SK-N-DZ (cell line): Measurements from ENCODE around the gene SLC8A3.
A peak's percentile ranks its signal among the peaks of the same experiment; 100 is the strongest.

Source experiments
- DNase-seq: peaks from one replicate; pipeline ENCODE4 v3.0.0-alpha.2; 2015; ENCODE audit warnings: low spot score

SLC8A3 gene

GRCh38 chr14:70118064-70118463 is 70.7 kb downstream of the SLC8A3 start:
- no peak for DNase-seq

GRCh38 chr14:70116278-70116677 is 72.5 kb downstream of the SLC8A3 start:
- DNase-seq, result no peak

- DNase-seq, result peak; percentile 95
These were observed 74.1 kb downstream of the SLC8A3 start for GRCh38 chr14:70114621-70115156.

GRCh38 chr14:70113211-70113610 is 75.5 kb downstream of the SLC8A3 start:
- DNase-seq, result no peak

- DNase-seq, result no peak
These were observed 80.3 kb downstream of the SLC8A3 start for GRCh38 chr14:70108419-70108818.

- no peak for DNase-seq
These were observed 81.4 kb downstream of the SLC8A3 start for GRCh38 chr14:70107309-70107708.

GRCh38 chr14:70100071-70100470 is 88.7 kb downstream of the SLC8A3 start:
- DNase-seq, result no peak

- DNase-seq, result no peak
These were observed 90.4 kb downstream of the SLC8A3 start for GRCh38 chr14:70098250-70098809.

- no peak for DNase-seq
These were observed 91.0 kb downstream of the SLC8A3 start for GRCh38 chr14:70097576-70098249.

- peak; percentile 44 for DNase-seq
These were observed 91.9 kb downstream of the SLC8A3 start for GRCh38 chr14:70096866-70097265.

GRCh38 chr14:70094631-70095030 is 94.1 kb downstream of the SLC8A3 start:
- peak; percentile 90 for DNase-seq

- no peak for DNase-seq
These were observed 94.6 kb downstream of the SLC8A3 start for GRCh38 chr14:70094106-70094505.

GRCh38 chr14:70093156-70093555 is 95.6 kb downstream of the SLC8A3 start:
- DNase-seq, result no peak

- no peak for DNase-seq
These were observed 101.4 kb downstream of the SLC8A3 start for GRCh38 chr14:70087380-70087697.

GRCh38 chr14:70086685-70087379 is 101.9 kb downstream of the SLC8A3 start:
- DNase-seq, result peak; percentile 57

- no peak for DNase-seq
These were observed 104.5 kb downstream of the SLC8A3 start for GRCh38 chr14:70084226-70084625.

- DNase-seq, result no peak
These were observed 106.4 kb downstream of the SLC8A3 start for GRCh38 chr14:70082394-70082793.

GRCh38 chr14:70080076-70080475 is 108.7 kb downstream of the SLC8A3 start:
- DNase-seq, result no peak

- no peak for DNase-seq
These were observed 110.4 kb downstream of the SLC8A3 start for GRCh38 chr14:70078329-70078728.

GRCh38 chr14:70077720-70078119 is 111.0 kb downstream of the SLC8A3 start:
- DNase-seq, result no peak

- DNase-seq, result no peak
These were observed 111.7 kb downstream of the SLC8A3 start for GRCh38 chr14:70077005-70077404.

- DNase-seq, result peak; percentile 61
These were observed 114.7 kb downstream of the SLC8A3 start for GRCh38 chr14:70073924-70074566.
